PC-9 (cell line): Measurements from ENCODE around the gene TBX6. TPM values are rescaled to one million over a fixed set of nuclear protein-coding genes. Genes with fewer than 3 reads are reported as not detected.

ENCODE experiments used
- Bru-seq: library from RNA; stranded (reverse); fragments of 400-500 nt; gene quantifications from one replicate; lab custom pipeline; 2021; lab: Mats Ljungman, UMichigan
- BruChase-seq, 2 experiments: library from RNA; stranded (reverse); fragments of 400-500 nt; gene quantifications; one replicate each; lab custom pipeline; 2021; lab: Mats Ljungman, UMichigan
- BruUV-seq: library from RNA; stranded (reverse); fragments of 400-500 nt; replicated peaks from 2 replicates; lab custom pipeline; 2021; lab: Mats Ljungman, UMichigan
- CTCF ChIA-PET: fragments of 300-600 bp; sonication (Branson Sonifier 250); formaldehyde crosslinking; loops from one replicate; lab custom pipeline; 2022; ENCODE audit warnings: antibody characterized with exemption; lab: Charles Lee
- POLR2A ChIA-PET: fragments of 300-600 bp; sonication (Branson Sonifier 250); formaldehyde crosslinking; loops from one replicate; lab custom pipeline; 2022; ENCODE audit warnings: antibody characterized with exemption; ENCODE audit not compliant: unreplicated experiment; lab: Charles Lee
- DNase-seq, 2 experiments: peaks; one replicate each; pipeline versions ENCODE4 v3.0.0 to v3.0.0-alpha.2; 2015 to 2022; ENCODE audit warnings: mixed read lengths in 1 of 2
- H2AFZ ChIP-seq: fragments of 200-600 bp; sonication (generic); 2 replicates; pipeline ENCODE4 v1.8.1; 2017; ENCODE audit warnings: antibody characterized with exemption
- H3F3A ChIP-seq: fragments of 200-600 bp; sonication (generic); 2 replicates; pipeline ENCODE4 v1.8.1; 2017; ENCODE audit warnings: antibody characterized with exemption, mild to moderate bottlenecking, low read depth; ENCODE audit not compliant: insufficient read depth
- H3K27ac ChIP-seq: fragments of 200-600 bp; sonication (generic); 2 replicates; pipeline ENCODE4 v1.6.1; 2016; ENCODE audit warnings: mixed run types
- H3K27me3 ChIP-seq: fragments of 200-600 bp; sonication (generic); 2 replicates; pipeline ENCODE4 v1.6.1; 2016; ENCODE audit warnings: low read depth, mixed run types; ENCODE audit not compliant: insufficient read depth
- H3K36me3 ChIP-seq: fragments of 200-600 bp; sonication (generic); 2 replicates; pipeline ENCODE4 v1.6.1; 2016; ENCODE audit warnings: low read depth, mixed run types
- H3K4me1 ChIP-seq: fragments of 200-600 bp; sonication (generic); replicated peaks from 2 replicates; pipeline ENCODE4 v1.6.1; 2016; ENCODE audit warnings: mixed run types; ENCODE audit not compliant: insufficient read depth
- H3K4me2 ChIP-seq: fragments of 200-600 bp; sonication (generic); 2 replicates; pipeline ENCODE4 v1.6.1; 2017; ENCODE audit warnings: mixed run types
- H3K4me3 ChIP-seq: fragments of 200-600 bp; sonication (generic); 2 replicates; pipeline ENCODE4 v1.6.1; 2016; ENCODE audit warnings: mixed run types
- H3K79me2 ChIP-seq: fragments of 200-600 bp; sonication (generic); 2 replicates; pipeline ENCODE4 v1.6.1; 2017; ENCODE audit warnings: low read depth, mixed run types
- H3K9me2 ChIP-seq: fragments of 200-600 bp; sonication (generic); 2 replicates; pipeline ENCODE4 v1.8.1; 2017; ENCODE audit warnings: mild to moderate bottlenecking; ENCODE audit not compliant: insufficient read depth
- H3K9me3 ChIP-seq: fragments of 200-600 bp; sonication (generic); 2 replicates; pipeline ENCODE4 v1.8.1; 2016; ENCODE audit warnings: low read depth; ENCODE audit not compliant: insufficient read depth
- H4K20me1 ChIP-seq: fragments of 200-600 bp; sonication (generic); 2 replicates; pipeline ENCODE4 v1.8.1; 2017; ENCODE audit not compliant: insufficient read depth
- CTCF ChIP-seq: fragments of 200-600 bp; sonication (generic); conservative IDR thresholded peaks from 2 replicates; pipeline ENCODE4 v1.6.1; 2017; ENCODE audit warnings: mixed run types, antibody characterized with exemption, mild to moderate bottlenecking, moderate library complexity
- EZH2 ChIP-seq: fragments of 200-600 bp; sonication (generic); IDR thresholded peaks from 2 replicates; pipeline ENCODE4 v1.8.0; 2017; ENCODE audit warnings: antibody characterized with exemption, low read depth
- intact Hi-C: fragments of 100-400 bp; cut with micrococcal nuclease; formaldehyde crosslinking; loops from one replicate; pipeline ENCODE4 v1.10.0; 2022; ENCODE audit not compliant: unreplicated experiment
- long read RNA-seq: library from polyadenylated mRNA; stranded (forward); transcript quantifications from one replicate; pipeline ENCODE4 v2.0.0, GENCODE V29; 2022
- total RNA-seq: library from RNA; stranded (reverse); gene quantifications from 2 replicates; pipeline ENCODE4 v1.2.3, GENCODE V29; 2021

Gene TBX6
- 8.3 and 9.6 TPM in 2 replicates for total RNA-seq
- Bru-seq, nascent RNA = percentile 38 among the genes with signal in this experiment
- percentile 50 among the genes with signal in this experiment for BruChase-seq, experiment 1, labeled RNA remaining after a 2-hour chase
- percentile 49 among the genes with signal in this experiment for BruChase-seq, experiment 2, labeled RNA remaining after a 6-hour chase
- long read RNA-seq, partial matches to known transcripts = 0 of 1 reads
- long read RNA-seq, other reads (novel, unspliced or antisense) = 0 of 1 reads

GRCh38 chr16:30091474-30092372 lies at the start of gene TBX6:
TBX6 (minus strand) TSS chr16:30091924; CDS start chr16:30091193, 731 bp downstream.
- Histone ChIP-seq H3K79me2 (0 out of 2 replicates have a peak, but pooled peaks cover 7% of the 10 kb centered on the region), H3K4me2 (peak within 1 kb of the TSS; percentile 98), H3K9me2 (no peaks in the 10 kb centered on the region), H3K36me3 (no peaks in the 10 kb centered on the region; the same call in 1 of the 2 replicates), H3K9me3 (peaks cover 2% of the 10 kb centered on the region; the same call in 1 of the 2 replicates), H3F3A (peaks cover 65% of the 10 kb centered on the region), H4K20me1 (no peaks in the 10 kb centered on the region), H3K27me3 (no peaks in the 10 kb centered on the region), H3K4me1 (peaks cover 55% of the 10 kb centered on the region), H3K4me3 (peak within 1 kb of the TSS; percentile 61), H3K27ac (peak within 1 kb of the TSS; percentile 87), H2AFZ (peak within 1 kb of the TSS; percentile 77)
- BruUV-seq = no TSS peak
- intact Hi-C loops = loop anchor here (2.0 to 10.0 kb wide), 7 partner anchors 13 to 563 kb away; partner anchors contain the start of genes CD2BP2, FBRS and PRR14
- POLR2A ChIA-PET = interaction anchor here (0.6 to 1.0 kb wide), 6 partner anchors 20 to 782 kb away, joined by 3 to 9 read pairs (median 4); partner anchors contain the start of gene TBC1D10B
- CTCF ChIA-PET = interaction anchor here (0.6 to 2.2 kb wide), 11 partner anchors 17 to 573 kb away, joined by 3 to 19 read pairs (median 8); partner anchors contain the start of gene DCTPP1
- TF ChIP-seq CTCF = peak; percentile 72
- TF ChIP-seq EZH2 = no peak
- DNase-seq = peak; percentile 83 to 98

GRCh38 chr16:30139583-30140481 lies 48.1 kb upstream of the TBX6 start:
- Histone ChIP-seq H2AFZ (no peak overlapping the region), H3K27ac (no peak overlapping the region), H3K4me3 (no peak overlapping the region), H3K27me3 (no peaks in the 10 kb centered on the region), H3K9me3 (no peaks in the 10 kb centered on the region), H3K79me2 (no peaks in the 10 kb centered on the region), H3K9me2 (no peaks in the 10 kb centered on the region), H3K4me1 (no peaks in the 10 kb centered on the region), H4K20me1 (no peaks in the 10 kb centered on the region), H3F3A (no peaks in the 10 kb centered on the region; the same call in 1 of the 2 replicates), H3K36me3 (no peaks in the 10 kb centered on the region), H3K4me2 (no peak overlapping the region)
- BruUV-seq = no TSS peak
- CTCF ChIA-PET = no interaction called here
- intact Hi-C loops = no loop called here
- no peak for DNase-seq
- POLR2A ChIA-PET = interaction anchor here (0.7 kb wide), 1 partner anchor 22 kb away, joined by 3 read pairs; no protein-coding TSS in a partner anchor
- TF ChIP-seq EZH2 = no peak
- no peak for TF ChIP-seq CTCF
